ENCODE data around the gene WDR27. TPM values are rescaled to one million over a fixed set of nuclear protein-coding genes. Genes with fewer than 3 reads are reported as not detected.
A peak's percentile ranks its signal among the peaks of the same experiment; 100 is the strongest.
"Not testable (repeated sequence)": the region's sequence is repeated elsewhere in the genome, so short reads cannot be mapped to it uniquely, and the experiment has no call there.

WDR27 gene
- total RNA-seq, 2 donors from 2014 or later = 19.6 to 59.1 TPM

DNA sequence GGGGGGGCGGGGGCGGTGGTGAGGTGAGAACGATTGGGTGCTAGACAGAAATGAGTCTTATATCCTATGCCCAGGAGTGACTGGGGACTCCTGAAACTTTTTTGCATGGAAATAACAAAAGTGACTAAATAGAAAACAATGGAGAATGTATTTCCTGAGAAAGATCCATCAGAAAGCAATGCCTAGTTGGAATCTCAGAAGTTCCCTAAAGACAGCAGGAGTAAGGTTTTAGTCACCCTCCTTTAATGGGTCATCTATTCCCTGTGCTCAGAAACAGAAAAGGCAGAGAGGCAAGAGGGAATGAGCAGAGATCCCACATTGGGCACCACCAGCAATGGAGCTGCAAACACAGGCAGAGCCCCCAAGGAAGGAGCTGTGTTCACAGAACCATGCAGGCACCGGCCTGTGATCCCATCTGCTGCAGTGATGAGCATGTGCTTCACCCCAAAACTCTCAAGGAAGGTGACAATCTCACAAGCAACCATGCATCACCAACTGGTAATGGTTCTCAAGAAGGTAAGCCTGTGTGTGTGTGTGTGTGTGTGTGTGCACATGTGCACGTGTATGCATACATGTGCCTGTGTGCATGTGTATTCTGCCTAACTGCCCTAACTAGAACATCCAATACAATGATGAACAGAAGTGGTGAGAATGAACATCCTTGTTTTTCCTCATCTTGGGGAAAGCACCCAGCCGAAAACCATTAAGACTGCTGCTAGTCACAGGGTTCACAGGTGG, 168.4 kb downstream of the WDR27 start:
- no peaks in the 10 kb centered on the region for H3K27me3 Mint-ChIP-seq
- peaks cover 10% of the 10 kb centered on the region for H3K9me3 Mint-ChIP-seq
- no peak overlapping the region for H3K4me3 Mint-ChIP-seq

DNA sequence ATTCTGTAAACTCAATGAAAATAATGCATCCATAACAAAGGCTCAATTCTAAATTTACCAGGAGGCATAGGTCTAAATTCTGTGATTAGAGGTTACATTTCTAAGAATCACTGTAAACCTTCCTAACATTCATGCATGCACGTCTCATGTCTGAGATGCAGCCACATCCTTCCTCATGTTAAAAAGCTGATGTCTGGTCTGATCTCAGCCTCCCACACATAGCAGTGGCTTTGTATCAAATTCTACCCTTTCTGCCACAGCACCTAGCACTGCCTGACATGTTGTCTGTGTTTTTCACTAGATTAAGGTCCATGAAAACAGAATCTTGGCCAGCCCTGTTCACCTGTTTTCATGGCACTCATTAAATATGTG, 171.1 kb downstream of the WDR27 start:
- Mint-ChIP-seq H3K27ac (peak overlapping the region in 1 of 2 donors; percentile 52), H3K4me1 (ENCODE audit: low read depth in 2 of 2) (peaks cover 0 to 11% of the 10 kb centered on the region in 2 donors), H3K36me3 (peaks cover 23% of the 10 kb centered on the region), H3K27me3 (no peaks in the 10 kb centered on the region), H3K4me3 (peak overlapping the region; percentile 33), H3K9me3 (peaks cover 6% of the 10 kb centered on the region)
- DNase-seq (ENCODE audit: low spot score) = no peak
- peak; percentile 32 to 68 for ATAC-seq

More for the DNA sequence above, 168.4 kb downstream of the WDR27 start:
- Mint-ChIP-seq H3K27ac (no peak overlapping the region), H3K36me3 (peaks cover 23% of the 10 kb centered on the region), H3K4me1 (ENCODE audit: low read depth in 2 of 2) (peaks cover 7 to 25% of the 10 kb centered on the region in 2 donors)
- ATAC-seq (no peak), DNase-seq (ENCODE audit: low spot score) (no peak)

DNA sequence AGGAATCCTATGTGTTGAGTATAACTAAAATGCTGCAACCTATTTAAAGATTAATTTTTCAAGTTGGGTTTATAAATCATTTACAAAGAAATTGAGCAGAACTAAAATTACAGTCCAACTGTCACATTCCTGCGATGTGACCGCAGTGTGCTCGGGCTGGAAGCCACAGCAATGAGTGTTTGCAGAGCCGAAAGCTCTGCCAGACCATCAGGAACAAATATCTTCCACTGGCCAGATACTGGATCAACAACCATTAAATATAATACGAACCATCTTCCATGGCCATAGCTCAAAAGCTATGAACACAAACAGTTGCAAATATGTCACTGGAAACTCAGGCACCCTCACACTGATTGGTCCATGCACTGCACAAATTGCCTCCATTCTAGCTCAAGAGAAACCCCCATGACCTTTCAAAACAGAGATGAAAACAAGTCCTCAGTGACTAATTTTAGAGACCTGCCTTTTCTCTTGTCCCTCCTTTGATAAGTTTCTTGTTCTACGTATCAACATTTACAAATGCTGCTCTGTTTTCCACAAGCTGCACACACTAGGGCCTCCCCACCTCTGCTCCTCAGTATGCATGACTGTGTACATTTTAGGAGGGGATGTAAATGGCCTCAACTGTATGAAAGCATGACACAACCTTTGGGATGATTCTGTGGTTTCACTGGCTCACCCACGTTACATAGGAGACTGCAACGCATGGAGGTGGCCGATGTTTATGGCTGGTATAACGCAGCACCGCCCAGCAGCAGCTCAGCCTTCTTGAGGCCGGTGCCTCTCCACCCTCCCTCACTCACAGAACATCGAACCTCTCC, 171.7 kb downstream of the WDR27 start:
- DNase-seq (ENCODE audit: low spot score) (no peak), ATAC-seq (peak; percentile 72 to 77)
- Mint-ChIP-seq H3K27ac (peak overlapping the region in 1 of 2 donors; percentile 52), H3K27me3 (no peaks in the 10 kb centered on the region), H3K4me1 (ENCODE audit: low read depth in 2 of 2) (peaks cover 0 to 11% of the 10 kb centered on the region in 2 donors), H3K36me3 (peaks cover 23% of the 10 kb centered on the region), H3K4me3 (peak overlapping the region; percentile 33), H3K9me3 (peaks cover 6% of the 10 kb centered on the region)

DNA sequence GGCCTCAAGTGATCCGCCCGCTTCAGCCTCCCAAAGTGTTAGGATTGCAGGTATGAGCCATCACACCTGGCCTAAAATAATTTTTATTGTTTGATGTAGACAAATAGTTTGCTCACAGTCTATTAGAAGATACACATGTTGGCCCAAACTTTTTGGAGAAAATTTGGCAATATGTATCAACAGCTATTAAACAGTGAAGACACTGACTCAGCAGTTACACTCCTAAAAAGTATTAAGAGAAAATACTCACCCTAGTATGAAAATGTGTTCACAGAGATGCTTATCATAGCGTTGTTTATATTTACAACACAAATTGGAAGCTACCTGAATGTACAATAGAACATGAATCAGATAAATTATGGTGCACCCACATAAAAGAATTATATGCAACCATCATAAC, 173.1 kb downstream of the WDR27 start:
- Mint-ChIP-seq H3K36me3 (peaks cover 12% of the 10 kb centered on the region), H3K27me3 (no peaks in the 10 kb centered on the region), H3K27ac (no peak overlapping the region), H3K9me3 (peaks cover 6% of the 10 kb centered on the region), H3K4me1 (ENCODE audit: low read depth in 2 of 2) (peaks cover 0 to 11% of the 10 kb centered on the region in 2 donors), H3K4me3 (no peak overlapping the region)
- no peak for DNase-seq (ENCODE audit: low spot score)
- ATAC-seq = no peak

DNA sequence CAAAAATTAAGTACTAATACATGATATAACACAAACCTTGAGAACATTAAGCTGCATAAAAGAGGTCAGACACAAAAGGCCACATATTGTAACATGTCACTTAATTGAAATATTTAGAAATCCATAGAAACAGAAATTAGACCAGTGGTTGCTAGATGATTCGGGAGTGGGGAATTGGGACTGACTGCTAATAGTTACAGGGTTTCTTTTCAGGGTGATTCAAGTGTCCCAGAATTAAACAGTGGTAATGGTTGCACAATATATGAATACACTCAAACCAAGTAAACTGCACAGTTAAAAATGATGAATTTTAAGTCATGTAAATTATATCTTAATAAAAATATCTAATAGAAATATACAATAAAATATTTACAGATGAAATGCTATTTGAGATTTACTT, 174.5 kb downstream of the WDR27 start:
- no peak for DNase-seq (ENCODE audit: low spot score)
- ATAC-seq = no peak
- Mint-ChIP-seq H3K36me3 (no peaks in the 10 kb centered on the region), H3K27me3 (peaks cover 0 to 3% of the 10 kb centered on the region in 2 donors), H3K4me3 (no peak overlapping the region), H3K9me3 (no peaks in the 10 kb centered on the region), H3K4me1 (ENCODE audit: low read depth in 2 of 2) (peaks cover 0 to 11% of the 10 kb centered on the region in 2 donors), H3K27ac (no peak overlapping the region)

DNA sequence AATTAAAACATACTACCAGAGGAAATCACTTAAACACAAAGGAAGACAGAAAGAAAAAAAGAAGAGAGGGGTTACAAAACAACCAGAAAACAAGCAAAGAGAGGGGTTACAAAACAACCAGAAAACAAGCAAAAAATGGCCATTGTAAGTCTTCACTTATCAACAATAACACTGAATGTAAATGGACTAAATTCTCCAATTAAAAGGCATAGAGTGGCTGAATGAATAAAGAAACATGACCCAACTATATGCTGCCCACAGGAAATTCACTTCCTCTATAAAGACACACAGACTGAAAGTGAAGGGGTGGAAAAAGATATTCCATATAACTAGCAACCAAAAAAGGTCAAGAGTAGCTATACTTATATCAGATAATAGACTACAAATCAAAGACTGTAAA, 180.0 kb downstream of the WDR27 start:
- ATAC-seq (no peak), DNase-seq (ENCODE audit: low spot score) (no peak)
- H3K4me3 Mint-ChIP-seq = no peak overlapping the region
- H3K9me3 Mint-ChIP-seq = peaks cover 7% of the 10 kb centered on the region
- no peak overlapping the region for H3K27ac Mint-ChIP-seq
- H3K4me1 Mint-ChIP-seq (ENCODE audit: low read depth in 2 of 2) = no peaks in the 10 kb centered on the region
- peaks cover 0 to 3% of the 10 kb centered on the region in 2 donors for H3K27me3 Mint-ChIP-seq
- peaks cover 18% of the 10 kb centered on the region for H3K36me3 Mint-ChIP-seq

DNA sequence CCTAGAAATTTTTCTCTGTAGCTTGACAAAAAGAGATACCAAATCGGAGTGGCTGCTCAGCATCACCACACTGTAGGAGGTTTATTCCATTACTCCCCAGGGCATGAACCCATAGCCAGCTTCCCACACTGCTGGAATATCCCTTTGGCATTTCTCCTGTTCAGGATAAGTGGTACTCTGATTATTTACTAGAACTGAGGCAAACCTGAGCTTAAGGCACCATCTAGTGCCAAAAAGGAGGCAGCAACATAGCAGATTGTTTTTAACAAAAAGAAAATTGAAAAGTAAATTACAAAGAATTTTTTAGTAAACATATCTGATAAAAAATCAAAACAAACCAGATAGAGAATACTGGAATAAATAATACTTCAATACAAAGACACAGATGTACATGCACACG, 181.7 kb downstream of the WDR27 start:
- peaks cover 7% of the 10 kb centered on the region for H3K9me3 Mint-ChIP-seq
- H3K4me1 Mint-ChIP-seq (ENCODE audit: low read depth in 2 of 2) = no peaks in the 10 kb centered on the region
- H3K27ac Mint-ChIP-seq = no peak overlapping the region
- no peak overlapping the region for H3K4me3 Mint-ChIP-seq
- peaks cover 18% of the 10 kb centered on the region for H3K36me3 Mint-ChIP-seq
- peaks cover 0 to 3% of the 10 kb centered on the region in 2 donors for H3K27me3 Mint-ChIP-seq
- ATAC-seq (no peak), DNase-seq (ENCODE audit: low spot score) (no peak)

DNA sequence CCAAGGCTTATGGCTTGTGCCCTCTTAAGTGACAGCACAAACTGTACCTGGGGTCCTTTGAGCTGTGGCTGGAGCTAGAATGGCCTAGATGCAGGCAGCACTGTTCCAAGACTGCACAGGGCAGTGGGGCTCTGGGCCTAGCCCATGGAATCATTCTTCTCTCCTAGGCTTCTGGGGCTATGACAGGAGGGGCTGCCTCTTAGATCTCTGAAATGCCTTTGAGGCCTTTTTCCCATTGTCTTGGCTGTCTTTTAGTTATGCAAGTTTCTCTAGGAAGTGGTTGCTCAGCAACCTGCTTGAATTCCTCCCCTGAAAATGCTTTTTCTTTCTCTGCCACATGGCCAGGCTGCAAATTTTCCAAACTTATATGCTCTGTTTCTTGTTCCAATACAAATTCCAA, 183.4 kb downstream of the WDR27 start:
- H3K4me1 Mint-ChIP-seq (ENCODE audit: low read depth in 2 of 2) = no peaks in the 10 kb centered on the region
- DNase-seq (ENCODE audit: low spot score) = no peak
- no peak overlapping the region for H3K27ac Mint-ChIP-seq
- H3K27me3 Mint-ChIP-seq = peaks cover 0 to 2% of the 10 kb centered on the region in 2 donors
- H3K36me3 Mint-ChIP-seq = peaks cover 18% of the 10 kb centered on the region
- H3K9me3 Mint-ChIP-seq = peaks cover 7% of the 10 kb centered on the region
- no peak for ATAC-seq
- H3K4me3 Mint-ChIP-seq = no peak overlapping the region

DNA sequence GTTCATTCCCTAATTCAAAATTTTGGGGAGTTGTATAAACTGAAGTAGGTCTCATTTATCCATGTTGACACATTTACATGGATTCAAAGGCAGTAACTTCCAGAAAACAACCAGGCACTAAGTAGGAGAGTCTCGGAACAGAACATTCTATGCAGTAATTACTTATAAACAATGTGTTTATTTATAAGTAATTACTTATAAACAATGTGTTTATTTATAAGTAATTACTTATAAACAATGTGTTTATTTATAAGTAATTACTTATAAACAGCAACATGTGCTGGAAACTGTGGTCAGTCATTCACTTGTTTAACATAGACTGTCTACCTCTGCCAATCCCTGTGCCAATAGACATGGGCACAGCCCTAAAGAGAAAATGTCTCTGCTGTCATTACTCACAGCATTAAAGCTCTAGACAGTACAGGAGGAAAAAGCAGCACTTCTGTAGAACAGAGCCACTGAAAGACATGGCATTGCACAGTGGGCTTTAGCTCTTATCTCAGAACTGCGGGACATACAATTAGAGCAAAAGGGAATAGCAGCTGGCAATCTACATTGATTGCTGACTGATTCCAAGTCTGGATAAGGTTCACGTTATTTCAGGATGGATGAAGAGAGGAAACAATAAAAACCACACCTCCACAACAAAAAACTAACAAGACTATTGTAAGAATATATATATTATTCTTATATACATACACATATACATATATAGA, 188.2 kb downstream of the WDR27 start:
- H3K27ac Mint-ChIP-seq = no peak overlapping the region
- no peak for ATAC-seq
- H3K27me3 Mint-ChIP-seq = no peaks in the 10 kb centered on the region

DNA sequence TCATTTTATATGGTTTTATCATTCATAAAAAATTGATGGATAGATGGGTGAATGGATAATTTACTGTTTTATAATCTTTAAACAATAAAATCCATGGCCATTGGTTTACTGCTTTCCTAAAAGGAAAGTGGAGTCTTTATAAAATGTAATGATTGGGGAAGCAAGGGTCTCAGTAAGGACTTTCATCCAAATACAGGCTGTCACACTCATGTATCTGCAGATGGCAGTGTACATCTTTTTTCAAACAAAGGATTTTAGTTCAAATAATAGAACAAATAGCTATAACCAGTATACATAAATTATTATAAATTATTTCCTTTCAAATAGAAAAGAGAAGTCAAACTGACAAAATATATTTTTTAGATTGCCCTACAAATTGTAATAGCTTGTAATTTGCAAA, 190.0 kb downstream of the WDR27 start:
- not testable (repeated sequence) for H3K36me3 Mint-ChIP-seq; ATAC-seq; H3K9me3 Mint-ChIP-seq; H3K4me3 Mint-ChIP-seq; H3K27me3 Mint-ChIP-seq; H3K27ac Mint-ChIP-seq; H3K4me1 Mint-ChIP-seq (ENCODE audit: low read depth in 2 of 2); DNase-seq (ENCODE audit: low spot score)

More for the DNA sequence above, 188.2 kb downstream of the WDR27 start:
- Mint-ChIP-seq H3K9me3 (peaks cover 1% of the 10 kb centered on the region), H3K4me1 (ENCODE audit: low read depth in 2 of 2) (no peaks in the 10 kb centered on the region), H3K36me3 (peaks cover 2% of the 10 kb centered on the region), H3K4me3 (no peak overlapping the region)
- no peak for DNase-seq (ENCODE audit: low spot score)

DNA sequence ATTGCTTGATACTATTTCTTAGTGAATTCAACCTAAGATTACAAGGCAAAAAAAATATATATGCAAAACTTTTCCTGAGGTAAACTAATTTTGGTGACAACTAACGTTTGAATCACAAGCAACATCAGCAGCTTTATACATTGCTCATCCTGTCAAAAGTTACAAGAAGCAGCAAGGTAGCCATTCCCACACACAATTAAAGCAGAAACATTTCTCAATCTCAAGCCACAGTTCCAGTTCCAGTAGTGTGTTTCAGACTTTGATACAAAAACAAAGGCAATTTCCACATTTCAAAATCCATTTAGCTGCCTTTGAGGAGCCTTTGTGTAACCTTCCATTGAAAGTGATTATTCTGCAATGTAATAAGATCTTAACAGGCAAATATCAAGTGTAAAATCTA, 191.0 kb downstream of the WDR27 start:
- ATAC-seq (no peak), DNase-seq (ENCODE audit: low spot score) (no peak)
- H3K36me3 Mint-ChIP-seq = peaks cover 6% of the 10 kb centered on the region

DNA sequence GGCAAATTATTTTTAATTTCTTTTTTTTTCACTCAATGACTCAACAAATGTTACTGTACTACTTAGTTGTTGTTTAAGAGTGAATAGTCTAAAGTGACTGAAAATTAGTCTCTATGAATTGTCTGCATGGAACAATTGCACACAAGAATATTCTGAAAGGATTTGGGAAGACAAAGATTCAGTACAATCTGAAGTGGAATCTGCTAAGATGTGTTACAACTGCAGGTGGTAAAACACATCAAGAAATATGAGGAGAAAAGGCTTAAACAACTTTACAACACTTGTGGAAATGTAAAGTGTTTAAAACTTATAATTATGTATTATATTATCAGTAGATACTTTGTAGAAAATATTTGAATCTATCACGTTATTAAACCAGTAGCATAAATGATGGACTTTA, 193.4 kb downstream of the WDR27 start:
- no peak for ATAC-seq
- DNase-seq (ENCODE audit: low spot score) = no peak
- no peak overlapping the region for H3K4me3 Mint-ChIP-seq

More for the DNA sequence above, 191.0 kb downstream of the WDR27 start:
- Mint-ChIP-seq H3K27ac (no peak overlapping the region), H3K27me3 (no peaks in the 10 kb centered on the region), H3K4me3 (no peak overlapping the region), H3K9me3 (no peaks in the 10 kb centered on the region), H3K4me1 (ENCODE audit: low read depth in 2 of 2) (no peaks in the 10 kb centered on the region)

DNA sequence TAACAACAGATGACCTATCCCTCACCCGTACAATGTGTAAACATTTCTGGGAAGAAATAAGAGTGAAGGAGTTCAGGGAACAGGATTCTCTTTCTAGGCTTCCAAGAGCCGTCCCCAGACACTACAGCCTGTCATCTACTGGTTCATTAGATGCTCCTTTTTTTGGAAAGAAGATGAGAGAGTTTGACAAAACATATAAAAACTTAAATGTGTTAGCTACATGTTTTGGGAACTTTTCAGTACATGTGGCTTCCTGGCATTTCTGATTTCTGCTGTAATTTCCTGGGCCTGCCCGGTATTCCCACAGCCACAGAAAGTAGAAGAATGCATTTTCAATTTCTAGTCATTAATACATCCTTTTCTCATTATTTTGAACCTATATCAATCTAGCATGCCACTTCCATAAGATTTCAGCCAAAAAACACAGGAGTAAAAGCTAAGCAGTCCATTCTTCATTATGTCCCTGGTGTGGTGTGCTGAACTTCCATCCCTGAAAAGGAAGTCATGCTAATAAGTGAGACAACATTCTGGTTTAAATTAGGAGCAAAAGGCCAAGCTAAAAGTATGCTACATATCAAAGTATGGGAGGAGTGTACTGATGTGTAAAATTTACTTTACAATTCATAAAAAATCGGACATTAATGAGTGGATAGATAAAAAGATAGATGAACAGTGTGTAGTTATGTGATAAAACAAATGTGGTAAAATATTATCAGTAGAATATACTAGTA, 198.2 kb downstream of the WDR27 start:
- no peaks in the 10 kb centered on the region for H3K9me3 Mint-ChIP-seq
- H3K4me3 Mint-ChIP-seq = no peak overlapping the region
- ATAC-seq (no peak), DNase-seq (ENCODE audit: low spot score) (no peak)
- H3K27ac Mint-ChIP-seq = no peak overlapping the region
- peaks cover 6% of the 10 kb centered on the region for H3K36me3 Mint-ChIP-seq
- no peaks in the 10 kb centered on the region for H3K4me1 Mint-ChIP-seq (ENCODE audit: low read depth in 2 of 2)
- H3K27me3 Mint-ChIP-seq = no peaks in the 10 kb centered on the region

More for the DNA sequence above, 193.4 kb downstream of the WDR27 start:
- H3K27me3 Mint-ChIP-seq = no peaks in the 10 kb centered on the region
- H3K4me1 Mint-ChIP-seq (ENCODE audit: low read depth in 2 of 2) = no peaks in the 10 kb centered on the region
- peaks cover 6% of the 10 kb centered on the region for H3K36me3 Mint-ChIP-seq
- no peaks in the 10 kb centered on the region for H3K9me3 Mint-ChIP-seq
- H3K27ac Mint-ChIP-seq = no peak overlapping the region

Measured in natural killer cell treated with Interleukin-12 subunit alpha and Interleukin-12 subunit beta and Interleukin-15 and Interleukin-18, amount 100 ng/mL, for 72 hours (primary cell).